ENCODE data around the gene DUSP15.
"Not testable (repeated sequence)": the region's sequence is repeated elsewhere in the genome, so short reads cannot be mapped to it uniquely, and the experiment has no call there.

The DUSP15 gene

DNA sequence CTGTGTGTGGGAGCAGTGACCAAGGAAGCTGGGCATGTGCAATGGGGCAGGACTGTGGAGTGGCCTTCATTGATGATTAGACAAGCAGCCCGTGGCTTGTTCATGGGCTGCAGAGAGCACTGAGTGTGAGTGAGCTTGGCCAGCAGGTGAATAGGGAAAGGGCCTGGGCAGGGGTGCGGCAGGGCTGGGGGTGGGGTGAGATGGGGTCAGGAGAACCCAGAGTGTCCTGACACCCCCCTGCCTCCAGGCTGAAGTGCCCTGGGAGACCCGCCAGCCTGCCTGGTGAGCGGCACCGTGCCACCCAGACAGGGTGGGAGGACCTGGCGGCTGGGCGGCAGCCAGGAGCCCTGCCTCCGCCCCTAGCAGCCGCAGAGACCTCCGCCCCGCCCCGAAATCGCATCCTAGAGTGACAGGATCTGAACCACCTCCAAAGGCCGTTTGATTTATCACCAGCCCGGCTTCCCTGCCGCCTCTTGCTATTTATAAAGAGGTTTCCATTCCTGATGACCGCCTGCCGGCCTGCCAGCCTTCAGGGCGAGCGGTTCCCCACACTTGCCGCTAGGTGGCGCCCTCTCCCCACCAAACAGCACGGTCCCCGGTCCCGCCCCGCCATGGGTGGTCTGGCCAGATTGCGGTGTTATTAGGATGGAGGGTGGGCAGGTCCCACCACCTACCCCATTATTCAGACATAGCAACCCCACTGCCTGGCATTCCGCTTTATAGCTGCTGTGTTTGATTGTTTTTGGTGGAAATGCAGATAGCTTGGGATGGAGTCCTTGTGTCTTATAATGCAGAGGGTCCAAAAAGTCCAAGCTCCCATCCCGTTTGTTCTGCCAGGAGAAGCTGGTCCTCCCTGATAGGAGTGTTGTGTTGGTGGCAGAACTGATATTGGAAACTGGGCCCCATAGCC is 47.7 kb downstream of the DUSP15 start:
- peak; percentile 66 for DNase-seq (ENCODE audit: low read depth)

DNA sequence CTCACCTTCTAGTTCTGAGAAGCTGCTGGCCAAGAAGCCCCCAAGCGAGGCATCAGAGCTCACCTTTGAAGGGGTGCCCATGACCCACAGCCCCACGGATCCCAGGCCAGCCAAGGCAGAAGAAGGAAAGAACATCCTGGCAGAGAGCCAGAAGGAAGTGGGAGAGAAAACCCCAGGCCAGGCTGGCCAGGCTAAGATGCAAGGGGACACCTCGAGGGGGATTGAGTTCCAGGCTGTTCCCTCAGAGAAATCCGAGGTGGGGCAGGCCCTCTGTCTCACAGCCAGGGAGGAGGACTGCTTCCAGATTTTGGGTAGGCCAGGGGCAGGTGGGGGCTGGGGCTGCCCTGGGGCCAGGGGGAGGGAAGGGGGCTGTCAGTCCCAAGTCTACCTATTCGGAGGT is 48.9 kb downstream of the DUSP15 start:
- no peak for DNase-seq (ENCODE audit: low read depth)

DNA sequence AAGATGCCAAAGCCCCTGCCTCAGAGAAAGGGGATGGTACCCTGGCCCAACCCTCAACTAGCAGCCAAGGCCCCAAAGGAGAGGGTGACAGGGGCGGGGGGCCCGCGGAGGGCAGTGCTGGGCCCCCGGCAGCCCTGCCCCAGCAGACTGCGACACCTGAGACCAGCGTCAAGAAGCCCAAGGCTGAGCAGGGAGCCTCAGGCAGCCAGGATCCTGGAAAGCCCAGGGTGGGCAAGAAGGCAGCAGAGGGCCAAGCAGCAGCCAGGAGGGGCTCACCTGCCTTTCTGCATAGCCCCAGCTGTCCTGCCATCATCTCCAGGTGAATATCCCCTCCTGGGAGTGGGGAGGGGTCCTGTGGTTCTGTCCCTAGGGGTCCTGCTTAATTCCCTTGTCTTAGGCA is 50.1 kb downstream of the DUSP15 start:
- DNase-seq (ENCODE audit: low read depth): no peak

GRCh38 chr20:31819083-31819784 is 51.1 kb downstream of the DUSP15 start, which contains the start of gene MYLK2:
TSS of gene MYLK2 (plus strand) at chr20:31819356. CDS start at chr20:31819581, 225 bp downstream.
- no peak for DNase-seq (ENCODE audit: low read depth)

- no peak for DNase-seq (ENCODE audit: low read depth)
These were observed 51.9 kb downstream of the DUSP15 start for GRCh38 chr20:31818376-31818908.

DNA sequence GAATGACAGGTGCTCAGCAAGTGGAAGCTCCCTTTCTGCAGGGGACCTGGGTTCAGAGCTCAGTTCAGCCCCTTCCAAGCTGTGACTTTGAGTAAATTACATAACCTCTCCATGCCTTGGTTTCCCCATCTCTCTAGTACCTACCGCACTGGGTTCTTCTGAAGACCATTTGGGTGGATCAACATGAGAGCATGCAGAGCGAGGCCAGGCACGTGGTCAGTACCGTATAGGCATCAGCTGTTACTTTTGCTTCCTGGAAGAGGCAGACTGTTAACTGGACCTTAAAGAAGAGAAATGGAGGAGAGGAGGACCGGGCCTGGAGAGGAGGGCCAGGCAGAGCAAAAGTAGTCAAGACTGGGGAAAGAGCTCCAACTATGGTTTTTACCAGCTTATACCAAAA is 52.9 kb downstream of the DUSP15 start:
- DNase-seq (ENCODE audit: low read depth): no peak

GRCh38 chr20:31816221-31816620 is 54.1 kb downstream of the DUSP15 start:
- no peak for DNase-seq (ENCODE audit: low read depth)

DNA sequence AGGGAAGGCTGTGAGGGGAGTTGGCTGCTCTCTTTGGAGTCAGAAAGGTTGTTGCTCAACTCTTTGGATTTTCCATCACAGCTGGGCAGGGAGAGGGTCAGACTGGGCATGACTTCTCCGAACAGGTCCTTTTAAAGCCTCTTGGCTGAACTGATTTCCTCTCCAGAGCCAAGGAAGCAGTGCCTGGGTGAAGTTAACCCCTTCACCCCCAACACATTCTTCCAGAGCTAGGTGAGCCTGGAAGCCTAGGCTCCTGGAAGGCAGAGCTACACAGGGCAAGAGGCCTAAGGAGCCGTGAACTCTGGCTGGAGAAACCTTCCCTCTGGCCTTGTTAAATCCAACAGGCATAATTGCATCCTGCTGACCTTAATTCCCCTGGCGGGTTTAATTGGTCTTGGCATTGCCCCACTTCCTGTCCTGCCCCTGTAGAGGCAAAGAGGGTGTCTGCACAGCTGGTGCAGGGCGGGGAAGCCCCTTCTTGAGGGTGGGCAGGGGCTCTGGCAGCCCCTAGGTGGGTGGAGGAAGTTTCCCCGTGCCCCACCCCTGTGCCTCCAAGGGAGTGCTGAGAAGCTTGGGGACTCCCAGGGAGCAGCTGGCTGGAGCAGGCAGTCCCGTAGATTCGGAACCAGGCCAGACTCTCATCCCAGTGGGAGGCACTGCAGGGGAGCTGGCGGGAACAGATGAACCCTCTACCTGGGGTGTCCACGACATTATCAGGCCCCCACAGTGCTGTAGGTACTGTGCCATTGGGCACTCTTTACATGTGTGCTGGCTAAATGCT is 54.7 kb downstream of the DUSP15 start:
- no peak for DNase-seq (ENCODE audit: low read depth)

- DNase-seq (ENCODE audit: low read depth): not testable (repeated sequence)
These were observed 56.2 kb downstream of the DUSP15 start for GRCh38 chr20:31814142-31814541.

DNA sequence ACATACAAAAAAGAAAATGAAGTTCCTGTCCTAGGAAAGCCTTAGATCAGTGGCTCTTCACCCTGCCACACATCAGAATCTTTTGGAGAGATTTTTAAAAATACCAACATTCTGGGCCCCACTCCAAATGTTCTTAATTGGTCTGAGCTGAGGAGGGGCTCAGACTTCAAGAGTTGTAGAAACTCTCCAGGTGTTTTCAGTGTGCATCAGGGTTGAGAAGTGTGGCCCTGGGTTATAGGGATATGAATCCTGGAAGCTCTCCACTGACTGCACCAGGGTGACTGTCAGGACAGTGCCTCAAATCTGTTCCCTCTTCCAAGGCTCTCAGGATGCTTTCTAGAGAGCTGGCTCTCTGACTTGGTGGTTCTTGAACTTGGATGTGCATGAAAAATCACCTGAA is 56.7 kb downstream of the DUSP15 start:
- DNase-seq (ENCODE audit: low read depth): no peak

DNA sequence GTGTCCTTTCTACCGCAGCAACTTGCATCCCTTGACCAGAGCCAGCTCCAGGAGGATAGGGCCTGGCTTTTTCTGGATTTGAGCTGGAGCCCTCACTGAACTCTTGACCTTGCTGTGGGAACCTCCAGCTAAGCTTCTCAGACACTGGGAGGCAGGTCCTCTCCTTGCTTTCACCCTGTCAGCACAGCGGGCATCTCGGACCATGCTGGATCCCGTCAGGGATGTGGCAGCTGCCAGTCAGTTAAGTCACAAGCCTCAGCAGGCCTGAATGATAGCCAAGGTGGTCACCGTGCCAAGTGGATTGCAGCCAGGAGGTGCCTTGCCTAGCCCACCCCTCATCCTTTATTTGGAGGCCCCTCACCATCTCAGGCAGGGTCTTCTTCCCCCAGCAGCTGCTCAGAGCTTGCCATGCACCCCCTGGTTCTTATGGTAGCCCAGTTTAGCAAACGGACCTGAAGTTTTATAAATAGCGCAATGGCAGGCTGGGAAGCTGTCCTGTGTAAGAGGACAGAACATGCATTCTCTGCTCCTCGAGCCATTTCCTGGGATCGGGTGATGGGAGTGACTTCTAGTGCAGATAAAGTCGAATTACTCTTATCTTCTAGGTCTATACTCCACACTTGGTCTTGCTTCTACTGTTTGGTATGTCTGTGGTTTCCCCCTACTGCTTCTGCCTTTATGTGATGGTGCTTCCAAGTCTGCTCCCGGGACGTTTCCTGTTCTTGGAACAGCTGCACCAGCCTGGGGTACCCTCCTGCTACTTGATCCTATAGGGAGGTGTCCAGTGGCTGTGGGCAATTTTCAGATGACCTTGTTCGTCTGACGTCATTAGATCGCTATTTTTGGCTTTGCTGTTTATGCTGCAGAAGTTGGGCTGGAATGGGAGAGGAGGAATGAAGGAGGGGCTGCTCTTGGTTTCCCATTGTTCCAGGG is 58.3 kb downstream of the DUSP15 start:
- no peak for DNase-seq (ENCODE audit: low read depth)

GRCh38 chr20:31811198-31811597 is 59.1 kb downstream of the DUSP15 start:
- DNase-seq (ENCODE audit: low read depth): no peak
